ENCODE data around the gene KLF17. TPM values are rescaled to one million over a fixed set of nuclear protein-coding genes. Genes with fewer than 3 reads are reported as not detected.

Gene KLF17
- total RNA-seq, 1 donor from 2014 or later = 0.23 TPM

DNA sequence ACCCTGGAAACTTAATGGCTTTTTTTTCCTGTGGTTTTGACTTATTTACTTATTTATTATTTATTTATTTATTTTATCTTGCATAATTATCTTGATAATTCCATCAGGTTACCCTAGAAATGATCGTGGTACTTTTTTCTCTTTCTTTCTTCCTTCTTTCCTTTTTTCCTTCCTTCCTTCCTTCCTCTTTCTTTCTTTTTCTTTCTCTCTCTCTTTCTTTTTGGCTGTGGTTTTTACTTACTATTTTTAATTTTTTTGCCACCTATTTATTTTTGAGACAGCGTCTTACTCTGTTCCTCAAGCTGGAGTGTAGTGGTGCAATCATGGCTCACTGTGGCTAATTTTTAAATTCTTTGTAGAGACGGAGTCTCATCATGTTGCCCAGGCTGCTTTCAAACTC is 29.0 kb downstream of the KLF17 start:
- Mint-ChIP-seq H3K4me3 (ENCODE audit: unreplicated experiment) (no peak overlapping the region), H3K4me1 (ENCODE audit: unreplicated experiment) (no peaks in the 10 kb centered on the region), H3K36me3 (ENCODE audit: low read depth, unreplicated experiment) (no peaks in the 10 kb centered on the region), H3K9me3 (ENCODE audit: unreplicated experiment) (no peaks in the 10 kb centered on the region), H3K27ac (ENCODE audit: unreplicated experiment) (no peak overlapping the region), H3K27me3 (ENCODE audit: unreplicated experiment) (no peaks in the 10 kb centered on the region)
- TF ChIP-seq, protein P1, sequence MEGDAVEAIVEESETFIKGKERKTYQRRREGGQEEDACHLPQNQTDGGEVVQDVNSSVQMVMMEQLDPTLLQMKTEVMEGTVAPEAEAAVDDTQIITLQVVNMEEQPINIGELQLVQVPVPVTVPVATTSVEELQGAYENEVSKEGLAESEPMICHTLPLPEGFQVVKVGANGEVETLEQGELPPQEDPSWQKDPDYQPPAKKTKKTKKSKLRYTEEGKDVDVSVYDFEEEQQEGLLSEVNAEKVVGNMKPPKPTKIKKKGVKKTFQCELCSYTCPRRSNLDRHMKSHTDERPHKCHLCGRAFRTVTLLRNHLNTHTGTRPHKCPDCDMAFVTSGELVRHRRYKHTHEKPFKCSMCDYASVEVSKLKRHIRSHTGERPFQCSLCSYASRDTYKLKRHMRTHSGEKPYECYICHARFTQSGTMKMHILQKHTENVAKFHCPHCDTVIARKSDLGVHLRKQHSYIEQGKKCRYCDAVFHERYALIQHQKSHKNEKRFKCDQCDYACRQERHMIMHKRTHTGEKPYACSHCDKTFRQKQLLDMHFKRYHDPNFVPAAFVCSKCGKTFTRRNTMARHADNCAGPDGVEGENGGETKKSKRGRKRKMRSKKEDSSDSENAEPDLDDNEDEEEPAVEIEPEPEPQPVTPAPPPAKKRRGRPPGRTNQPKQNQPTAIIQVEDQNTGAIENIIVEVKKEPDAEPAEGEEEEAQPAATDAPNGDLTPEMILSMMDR (IDR thresholded peaks at IDR 0.05; ENCODE audit: unreplicated experiment) = no peak
- no peak for DNase-seq (ENCODE audit: low spot score)

- no peaks in the 10 kb centered on the region for H3K36me3 Mint-ChIP-seq (ENCODE audit: low read depth, unreplicated experiment)
- H3K27me3 Mint-ChIP-seq (ENCODE audit: unreplicated experiment) = no peaks in the 10 kb centered on the region
- TF ChIP-seq, protein P1 (IDR thresholded peaks at IDR 0.05; ENCODE audit: unreplicated experiment) = no peak
- no peak for DNase-seq (ENCODE audit: low spot score)
- no peaks in the 10 kb centered on the region for H3K4me1 Mint-ChIP-seq (ENCODE audit: unreplicated experiment)
- no peaks in the 10 kb centered on the region for H3K9me3 Mint-ChIP-seq (ENCODE audit: unreplicated experiment)
- H3K4me3 Mint-ChIP-seq (ENCODE audit: unreplicated experiment) = no peak overlapping the region
- H3K27ac Mint-ChIP-seq (ENCODE audit: unreplicated experiment) = no peak overlapping the region
These were observed 32.7 kb downstream of the KLF17 start for GRCh38 chr1:44151332-44151731.

GRCh38 chr1:44151808-44152207 is 33.2 kb downstream of the KLF17 start:
- TF ChIP-seq, protein P1 (IDR thresholded peaks at IDR 0.05; ENCODE audit: unreplicated experiment) = no peak
- Mint-ChIP-seq H3K9me3 (ENCODE audit: unreplicated experiment) (no peaks in the 10 kb centered on the region), H3K36me3 (ENCODE audit: low read depth, unreplicated experiment) (no peaks in the 10 kb centered on the region), H3K27ac (ENCODE audit: unreplicated experiment) (no peak overlapping the region), H3K4me3 (ENCODE audit: unreplicated experiment) (no peak overlapping the region), H3K27me3 (ENCODE audit: unreplicated experiment) (no peaks in the 10 kb centered on the region), H3K4me1 (ENCODE audit: unreplicated experiment) (no peaks in the 10 kb centered on the region)
- no peak for DNase-seq (ENCODE audit: low spot score)

DNA sequence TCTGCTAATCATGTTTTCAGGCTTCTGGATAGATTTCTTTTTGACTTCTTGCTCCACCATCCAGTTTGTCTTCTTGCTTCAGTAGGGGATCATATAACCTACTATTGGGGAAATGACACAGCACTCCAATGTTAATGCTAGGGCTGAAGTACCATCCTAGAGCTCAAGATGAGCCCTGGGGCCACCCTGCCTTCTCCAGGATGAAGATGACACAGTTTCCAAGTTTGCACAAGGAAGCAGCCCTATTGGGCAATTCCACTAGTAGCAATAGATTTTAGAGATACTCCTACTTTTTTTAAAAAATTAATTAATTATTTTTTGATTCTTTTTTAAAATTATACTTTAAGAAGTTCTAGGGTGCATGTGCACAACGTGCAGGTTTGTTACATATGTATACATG is 34.1 kb downstream of the KLF17 start:
- no peak for DNase-seq (ENCODE audit: low spot score)
- TF ChIP-seq, protein P1 (IDR thresholded peaks at IDR 0.05; ENCODE audit: unreplicated experiment) = no peak
- no peaks in the 10 kb centered on the region for H3K27me3 Mint-ChIP-seq (ENCODE audit: unreplicated experiment)
- no peak overlapping the region for H3K4me3 Mint-ChIP-seq (ENCODE audit: unreplicated experiment)
- no peaks in the 10 kb centered on the region for H3K4me1 Mint-ChIP-seq (ENCODE audit: unreplicated experiment)
- H3K36me3 Mint-ChIP-seq (ENCODE audit: low read depth, unreplicated experiment) = no peaks in the 10 kb centered on the region
- H3K27ac Mint-ChIP-seq (ENCODE audit: unreplicated experiment) = no peak overlapping the region
- H3K9me3 Mint-ChIP-seq (ENCODE audit: unreplicated experiment) = no peaks in the 10 kb centered on the region

GRCh38 chr1:44154049-44154448 is 35.4 kb downstream of the KLF17 start:
- Mint-ChIP-seq H3K27me3 (ENCODE audit: unreplicated experiment) (no peaks in the 10 kb centered on the region), H3K4me3 (ENCODE audit: unreplicated experiment) (no peak overlapping the region), H3K36me3 (ENCODE audit: low read depth, unreplicated experiment) (no peaks in the 10 kb centered on the region), H3K27ac (ENCODE audit: unreplicated experiment) (no peak overlapping the region), H3K4me1 (ENCODE audit: unreplicated experiment) (no peaks in the 10 kb centered on the region), H3K9me3 (ENCODE audit: unreplicated experiment) (no peaks in the 10 kb centered on the region)
- DNase-seq (ENCODE audit: low spot score) = no peak
- TF ChIP-seq, protein P1 (IDR thresholded peaks at IDR 0.05; ENCODE audit: unreplicated experiment) = no peak
